ENCODE data around the gene ACSS1.
A peak's percentile ranks its signal among the peaks of the same experiment; 100 is the strongest.

DNA sequence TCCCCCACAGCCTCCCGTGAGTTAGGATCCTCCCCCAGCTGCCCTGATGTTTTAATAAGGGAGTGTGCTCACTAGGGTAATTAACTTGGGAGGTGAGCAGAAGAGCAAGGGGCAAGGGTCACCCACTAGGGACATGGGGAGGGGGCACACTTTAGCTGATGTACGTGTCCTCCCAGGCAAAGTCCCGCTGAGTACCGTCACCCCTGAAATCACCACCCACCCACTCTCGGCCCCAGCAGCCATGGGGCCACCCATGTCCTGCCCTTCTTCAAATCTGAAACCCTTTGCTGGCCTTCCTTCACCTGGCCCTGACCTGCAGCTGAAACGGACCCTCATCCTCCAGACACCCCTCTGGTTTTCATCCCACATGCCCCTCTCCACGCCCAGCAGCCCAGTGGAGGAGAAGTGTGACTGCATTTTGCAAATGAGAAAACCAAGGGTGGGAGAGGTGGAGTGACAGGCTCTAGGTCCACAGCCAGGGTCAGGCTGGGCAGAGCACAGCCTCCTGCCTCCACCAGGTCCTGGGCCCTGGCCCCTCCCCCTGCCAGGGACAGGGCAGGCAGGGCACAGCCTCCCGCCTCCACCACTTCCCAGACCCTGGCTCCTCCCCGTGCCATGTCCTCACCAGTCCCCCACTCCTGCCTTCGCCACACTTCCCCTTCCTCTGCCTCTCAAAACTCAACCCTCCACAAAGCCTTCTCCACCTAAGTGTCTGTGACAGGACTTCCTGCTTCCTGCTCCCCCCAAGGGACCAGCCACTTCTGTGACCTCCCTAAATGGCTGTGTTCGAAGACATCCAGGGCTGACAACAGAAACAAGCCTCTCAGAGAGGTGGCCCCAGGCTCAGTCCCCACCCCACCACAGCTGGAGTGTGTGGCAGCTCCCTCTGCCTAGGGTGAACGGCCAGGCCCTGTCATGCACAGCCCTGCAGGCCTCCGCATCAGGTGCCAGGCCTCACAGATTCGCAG, 15.1 kb downstream of the ACSS1 start:
- no peak for TF ChIP-seq POLR2A (IDR thresholded peaks at IDR 0.05)
- TF ChIP-seq, protein P1, sequence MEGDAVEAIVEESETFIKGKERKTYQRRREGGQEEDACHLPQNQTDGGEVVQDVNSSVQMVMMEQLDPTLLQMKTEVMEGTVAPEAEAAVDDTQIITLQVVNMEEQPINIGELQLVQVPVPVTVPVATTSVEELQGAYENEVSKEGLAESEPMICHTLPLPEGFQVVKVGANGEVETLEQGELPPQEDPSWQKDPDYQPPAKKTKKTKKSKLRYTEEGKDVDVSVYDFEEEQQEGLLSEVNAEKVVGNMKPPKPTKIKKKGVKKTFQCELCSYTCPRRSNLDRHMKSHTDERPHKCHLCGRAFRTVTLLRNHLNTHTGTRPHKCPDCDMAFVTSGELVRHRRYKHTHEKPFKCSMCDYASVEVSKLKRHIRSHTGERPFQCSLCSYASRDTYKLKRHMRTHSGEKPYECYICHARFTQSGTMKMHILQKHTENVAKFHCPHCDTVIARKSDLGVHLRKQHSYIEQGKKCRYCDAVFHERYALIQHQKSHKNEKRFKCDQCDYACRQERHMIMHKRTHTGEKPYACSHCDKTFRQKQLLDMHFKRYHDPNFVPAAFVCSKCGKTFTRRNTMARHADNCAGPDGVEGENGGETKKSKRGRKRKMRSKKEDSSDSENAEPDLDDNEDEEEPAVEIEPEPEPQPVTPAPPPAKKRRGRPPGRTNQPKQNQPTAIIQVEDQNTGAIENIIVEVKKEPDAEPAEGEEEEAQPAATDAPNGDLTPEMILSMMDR (IDR thresholded peaks at IDR 0.05) = no peak
- peak in 1 of 2 donors; percentile 14 for TF ChIP-seq EP300 (IDR thresholded peaks at IDR 0.05)

Measured in tibial nerve (tissue), 4 donors.